Measurements from ENCODE around the gene MAPKAPK3. TPM values are rescaled to one million over a fixed set of nuclear protein-coding genes. Genes with fewer than 3 reads are reported as not detected.
"Not testable (repeated sequence)": the region's sequence is repeated elsewhere in the genome, so short reads cannot be mapped to it uniquely, and the experiment has no call there.

The MAPKAPK3 gene
- total RNA-seq, 1 donor from 2014 or later, result 27.4 TPM

- DNase-seq (ENCODE audit: low spot score), result no peak
These were observed 71.0 kb downstream of the MAPKAPK3 start for GRCh38 chr3:50687916-50688315.

GRCh38 chr3:50688602-50689001, 71.7 kb downstream of the MAPKAPK3 start:
- not testable (repeated sequence) for DNase-seq (ENCODE audit: low spot score)

GRCh38 chr3:50689558-50689957, 72.6 kb downstream of the MAPKAPK3 start:
- DNase-seq (ENCODE audit: low spot score), result no peak

- no peak for DNase-seq (ENCODE audit: low spot score)
These were observed 78.1 kb downstream of the MAPKAPK3 start for GRCh38 chr3:50695031-50695430.

DNA sequence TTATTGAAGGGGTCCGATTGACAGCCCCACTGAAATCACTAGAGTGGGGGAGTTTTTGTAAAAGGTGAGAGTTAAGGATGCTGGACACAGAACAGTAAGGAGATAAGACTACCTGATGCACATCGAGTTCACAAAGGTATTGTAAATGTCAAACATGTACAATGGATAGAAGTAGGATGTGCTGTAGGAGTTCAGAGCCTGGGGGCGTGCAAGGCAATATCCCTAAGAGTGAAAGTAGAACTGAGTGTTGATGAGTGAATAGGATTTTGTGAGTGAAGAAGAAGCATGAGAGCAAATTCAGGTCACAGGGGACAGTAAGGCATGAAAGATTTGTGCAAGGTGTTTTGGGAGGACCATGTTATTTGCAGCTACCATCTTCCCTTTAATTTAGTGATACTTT, 79.3 kb downstream of the MAPKAPK3 start:
- DNase-seq (ENCODE audit: low spot score), result no peak

DNA sequence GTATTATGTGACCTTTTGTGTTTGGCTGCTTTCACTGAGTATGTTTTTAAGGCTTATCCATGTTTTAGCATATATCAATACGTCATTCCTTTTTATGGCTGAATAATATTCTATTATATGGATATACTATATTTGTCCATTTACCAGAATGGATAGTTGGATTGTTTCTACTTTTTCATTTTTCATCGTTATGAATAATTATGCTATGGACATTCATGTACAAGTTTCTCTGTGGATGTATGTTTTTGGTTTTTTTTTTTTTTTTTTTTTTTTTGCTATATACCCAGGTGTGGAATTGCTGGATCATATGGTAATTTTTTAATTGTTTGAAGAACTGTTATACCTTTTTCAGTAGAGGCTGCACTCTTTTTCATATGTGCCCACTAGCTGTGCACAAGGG, 81.3 kb downstream of the MAPKAPK3 start:
- DNase-seq (ENCODE audit: low spot score), result no peak

Other genes starting within 250 kb of the MAPKAPK3 start
- 1.8 TPM for gene CACNA2D2, start 113.5 kb upstream of the MAPKAPK3 start, total RNA-seq
- 12.3 TPM for gene C3orf18, start 49.4 kb upstream of the MAPKAPK3 start, total RNA-seq
- gene HEMK1, start 47.6 kb upstream of the MAPKAPK3 start, total RNA-seq, result 29.3 TPM
- 6.2 TPM for gene CISH, start 5.4 kb upstream of the MAPKAPK3 start, total RNA-seq
- gene DOCK3, start 57.8 kb downstream of the MAPKAPK3 start, total RNA-seq, result 1.3 TPM

Data from mucosa of gallbladder (tissue), 1 donor.